H9 (cell line): ENCODE data around the gene CTIF. TPM values are rescaled to one million over a fixed set of nuclear protein-coding genes. Genes with fewer than 3 reads are reported as not detected.
A peak's percentile ranks its signal among the peaks of the same experiment; 100 is the strongest.

Experiments
- DNase-seq: peaks from one replicate; pipeline ENCODE4 v3.0.0-alpha.2; 2017
- H2AFZ ChIP-seq: one replicate; pipeline ENCODE4 v1.6.1; 2013; ENCODE audit warnings: mild to moderate bottlenecking, low read length, control low read depth, moderate library complexity
- H2AK5ac ChIP-seq: 2 replicates; pipeline ENCODE4 v1.6.1; 2013; ENCODE audit warnings: low read length, control low read depth, mixed read lengths; ENCODE audit not compliant: insufficient read length
- H2BK120ac ChIP-seq: one replicate; pipeline ENCODE4 v1.6.1; 2013; ENCODE audit warnings: low read depth, mild to moderate bottlenecking, low read length, control low read depth, inconsistent platforms; ENCODE audit not compliant: poor library complexity, severe bottlenecking
- H2BK12ac ChIP-seq: 2 replicates; pipeline ENCODE4 v1.6.1; 2013; ENCODE audit warnings: low read length, control low read depth, mixed read lengths, low read depth; ENCODE audit not compliant: insufficient read length
- H2BK15ac ChIP-seq: 2 replicates; pipeline ENCODE4 v1.6.1; 2013; ENCODE audit warnings: low read depth, low read length, control low read depth
- H2BK20ac ChIP-seq: one replicate; pipeline ENCODE4 v1.6.1; 2013; ENCODE audit warnings: low read depth, mild to moderate bottlenecking, low read length, control low read depth, inconsistent platforms; ENCODE audit not compliant: poor library complexity, severe bottlenecking
- H2BK5ac ChIP-seq: 2 replicates; pipeline ENCODE4 v1.6.1; 2013; ENCODE audit warnings: low read length, control low read depth, mixed read lengths; ENCODE audit not compliant: insufficient read length
- H3K14ac ChIP-seq: 2 replicates; pipeline ENCODE4 v1.6.1; 2013; ENCODE audit warnings: low read length, control low read depth; ENCODE audit not compliant: insufficient read depth
- H3K18ac ChIP-seq: 2 replicates; pipeline ENCODE4 v1.6.1; 2013; ENCODE audit warnings: low read depth, mild to moderate bottlenecking, mixed read lengths, low read length, control low read depth; ENCODE audit not compliant: insufficient read length
- H3K23ac ChIP-seq: 2 replicates; pipeline ENCODE4 v1.6.1; 2013; ENCODE audit warnings: low read length, control low read depth, mixed read lengths, low read depth; ENCODE audit not compliant: insufficient read length
- H3K23me2 ChIP-seq: 2 replicates; pipeline ENCODE4 v1.6.1; 2013; ENCODE audit warnings: low read depth, mild to moderate bottlenecking, mixed read lengths, low read length, control low read depth; ENCODE audit not compliant: insufficient read length, poor library complexity, severe bottlenecking
- H3K27ac ChIP-seq: 2 replicates; pipeline ENCODE4 v1.5.1; 2013; ENCODE audit warnings: low read length, control low read depth, mixed read lengths, low read depth; ENCODE audit not compliant: insufficient read length
- H3K27me3 ChIP-seq: 2 replicates; pipeline ENCODE4 v1.6.1; 2013; ENCODE audit warnings: low read length, control low read depth, inconsistent platforms; ENCODE audit not compliant: insufficient read depth
- H3K4ac ChIP-seq: 2 replicates; pipeline ENCODE4 v1.6.1; 2013; ENCODE audit warnings: low read depth, mild to moderate bottlenecking, control low read depth, inconsistent platforms, low read length, moderate library complexity
- H3K4me1 ChIP-seq: 2 replicates; pipeline ENCODE4 v1.6.1; 2013; ENCODE audit warnings: low read length, control low read depth, inconsistent platforms; ENCODE audit not compliant: insufficient read depth
- H3K4me2 ChIP-seq: 2 replicates; pipeline ENCODE4 v1.6.1; 2013; ENCODE audit warnings: low read length, control low read depth, mixed read lengths; ENCODE audit not compliant: insufficient read length, insufficient read depth
- H3K56ac ChIP-seq: 2 replicates; pipeline ENCODE4 v1.6.1; 2013; ENCODE audit warnings: low read depth, mild to moderate bottlenecking, mixed read lengths, low read length, control low read depth; ENCODE audit not compliant: insufficient read length
- H3K79me1 ChIP-seq: 2 replicates; pipeline ENCODE4 v1.6.1; 2013; ENCODE audit warnings: low read depth, mild to moderate bottlenecking, moderate library complexity, low read length, control low read depth, inconsistent platforms; ENCODE audit not compliant: insufficient read depth, poor library complexity, severe bottlenecking
- H3K79me2 ChIP-seq: 2 replicates; pipeline ENCODE4 v1.6.1; 2013; ENCODE audit warnings: low read length, control low read depth, inconsistent platforms; ENCODE audit not compliant: insufficient read depth
- H3K9ac ChIP-seq: 2 replicates; pipeline ENCODE4 v1.6.1; 2013; ENCODE audit warnings: low read length, control low read depth, mixed read lengths; ENCODE audit not compliant: insufficient read length; ENCODE audit errors: extremely low read depth
- H3K9me3 ChIP-seq: one replicate; pipeline ENCODE4 v1.6.1; 2013; ENCODE audit warnings: low read depth, low read length, inconsistent platforms; ENCODE audit not compliant: control insufficient read depth
- H3T11ph ChIP-seq: one replicate; pipeline ENCODE4 v1.6.1; 2013; ENCODE audit warnings: mild to moderate bottlenecking, low read length, control low read depth, inconsistent platforms
- H4K20me1 ChIP-seq: one replicate; pipeline ENCODE4 v1.6.1; 2013; ENCODE audit not compliant: control insufficient read depth, insufficient read length, insufficient read depth
- H4K5ac ChIP-seq: 2 replicates; pipeline ENCODE4 v1.6.1; 2013; ENCODE audit warnings: low read depth, mild to moderate bottlenecking, mixed read lengths, low read length, control low read depth; ENCODE audit not compliant: insufficient read length
- H4K8ac ChIP-seq: replicated peaks from 2 replicates; pipeline ENCODE4 v1.6.1; 2013; ENCODE audit warnings: low read length, control low read depth, mixed read lengths, low read depth; ENCODE audit not compliant: insufficient read length
- H4K91ac ChIP-seq: 2 replicates; pipeline ENCODE4 v1.6.1; 2013; ENCODE audit warnings: low read depth, mild to moderate bottlenecking, moderate library complexity, mixed read lengths, low read length, control low read depth; ENCODE audit not compliant: insufficient read length
- H3K27ac Mint-ChIP-seq, 3 experiments: 2 replicates in 2 of 3; 3 replicates in 1 of 3; pipeline ENCODE4 v1.8.0; 2020 to 2021; ENCODE audit warnings: mixed read lengths in 3 of 3, mild to moderate bottlenecking in 1 of 3, moderate library complexity in 1 of 3
- H3K27me3 Mint-ChIP-seq: 2 replicates; pipeline ENCODE4 v1.8.0; 2021; ENCODE audit warnings: low read depth, mild to moderate bottlenecking, moderate library complexity, mixed read lengths
- H3K36me3 Mint-ChIP-seq, 3 experiments: 2 replicates in 2 of 3; 3 replicates in 1 of 3; pipeline ENCODE4 v1.8.0; 2020 to 2021; ENCODE audit warnings: low read depth in 3 of 3, mixed read lengths in 3 of 3; ENCODE audit not compliant: insufficient read depth in 1 of 3
- H3K4me1 Mint-ChIP-seq, 2 experiments: 2 replicates each; pipeline ENCODE4 v1.8.0; 2020; ENCODE audit warnings: mixed read lengths in 2 of 2
- H3K4me3 Mint-ChIP-seq, 2 experiments: 2 replicates in 1 of 2; 3 replicates in 1 of 2; pipeline ENCODE4 v1.8.0; 2020 to 2021; ENCODE audit warnings: mild to moderate bottlenecking in 2 of 2, mixed read lengths in 2 of 2, moderate library complexity in 1 of 2
- H3K9me3 Mint-ChIP-seq, 2 experiments: 2 replicates in 1 of 2; 3 replicates in 1 of 2; pipeline ENCODE4 v1.8.0; 2020; ENCODE audit warnings: mild to moderate bottlenecking in 2 of 2, mixed read lengths in 2 of 2, moderate library complexity in 1 of 2
- CTCF ChIP-seq: fragments of 200-600 bp; sonication (generic); conservative IDR thresholded peaks from 3 replicates; pipeline ENCODE4 v1.8.0; 2021; ENCODE audit warnings: antibody characterized with exemption, mild to moderate bottlenecking
- WGBS: extraction: QIAGEN DNeasy Blood & Tissue Kit; methylation state at CpG from one replicate; pipeline ENCODE4 v1.1.7; 2013; ENCODE audit warnings: missing lambda C conversion rate, low lambda C conversion rate, mixed read lengths; ENCODE audit not compliant: insufficient read length; ENCODE audit errors: extremely low coverage; 5-methylcytosine and 5-hydroxymethylcytosine counted together
- total RNA-seq: library from RNA; stranded (reverse); gene quantifications from 2 replicates; pipeline ENCODE4 v1.2.1, GENCODE V29; 2021

CTIF gene
- total RNA-seq, 1 experiment from 2014 or later, result 15.8 TPM

- H3K4me3 Mint-ChIP-seq, result no peak overlapping the region
- H3K27ac ChIP-seq, result no peak overlapping the region
- no peaks in the 10 kb centered on the region for H3K27me3 ChIP-seq
- H3K9ac ChIP-seq, result no peak overlapping the region
- no peaks in the 10 kb centered on the region for H3K23me2 ChIP-seq
- no peaks in the 10 kb centered on the region for H3K9me3 Mint-ChIP-seq
- peaks cover 0 to 4% (median 2%) of the 10 kb centered on the region in 3 experiments; a peak in 2 of 7 replicates for H3K36me3 Mint-ChIP-seq
- no peak overlapping the region for H4K91ac ChIP-seq
- peaks cover 0 to 5% of the 10 kb centered on the region in 2 experiments; a peak in 1 of 4 replicates for H3K4me1 Mint-ChIP-seq
- no peak overlapping the region for H2BK15ac ChIP-seq
- no peak overlapping the region for H4K8ac ChIP-seq
- no peak overlapping the region for H3K18ac ChIP-seq
- no peak overlapping the region for H2AFZ ChIP-seq
- H3K27me3 Mint-ChIP-seq, result no peaks in the 10 kb centered on the region
- no peak overlapping the region for H2BK120ac ChIP-seq
- TF ChIP-seq CTCF, result no peak
- no peak overlapping the region for H4K5ac ChIP-seq
- DNase-seq, result peak; percentile 26
- H3K23ac ChIP-seq, result no peak overlapping the region
- H2BK5ac ChIP-seq, result no peak overlapping the region
- no peak overlapping the region for H3K56ac ChIP-seq
- H3K4me2 ChIP-seq, result no peak overlapping the region
- no peaks in the 10 kb centered on the region for H3K9me3 ChIP-seq
- H3K14ac ChIP-seq, result no peak overlapping the region
- no peak overlapping the region for H2AK5ac ChIP-seq
- H2BK12ac ChIP-seq, result no peak overlapping the region
- no peaks in the 10 kb centered on the region for H3K4me1 ChIP-seq
- no peak overlapping the region for H3K27ac Mint-ChIP-seq
- no peak overlapping the region for H3K4ac ChIP-seq
- H3T11ph ChIP-seq, result no peak overlapping the region
- no peaks in the 10 kb centered on the region for H4K20me1 ChIP-seq
- WGBS, result no CpG with 5 or more reads among the region's 11 CpGs
- no peaks in the 10 kb centered on the region for H3K79me1 ChIP-seq
- H3K79me2 ChIP-seq, result no peaks in the 10 kb centered on the region
- H2BK20ac ChIP-seq, result no peak overlapping the region
Measured at GRCh38 chr18:48806551-48807261, 267.9 kb downstream of the CTIF start.
